DMS153 (cell line): Measurements from ENCODE around the gene TRIO.
"Not testable (repeated sequence)": the region's sequence is repeated elsewhere in the genome, so short reads cannot be mapped to it uniquely, and the experiment has no call there.

Experiments used
- DNase-seq: peaks from one replicate; lab custom pipeline; 2025; lab: John Stamatoyannopoulos, UW

Gene TRIO

GRCh38 chr5:14358536-14358935 lies 215.4 kb downstream of the TRIO start:
- DNase-seq = no peak

GRCh38 chr5:14359069-14360043 lies 216.2 kb downstream of the TRIO start:
- DNase-seq = no peak

GRCh38 chr5:14362491-14362890 lies 219.3 kb downstream of the TRIO start:
- no peak for DNase-seq

- DNase-seq = no peak
Measured at GRCh38 chr5:14364096-14364495, 221.0 kb downstream of the TRIO start.

GRCh38 chr5:14364576-14365472 lies 221.7 kb downstream of the TRIO start:
- no peak for DNase-seq

- no peak for DNase-seq
Measured at GRCh38 chr5:14365831-14366430, 222.8 kb downstream of the TRIO start.

- no peak for DNase-seq
Measured at GRCh38 chr5:14366763-14367162, 223.6 kb downstream of the TRIO start.

- DNase-seq = no peak
Measured at GRCh38 chr5:14367364-14367763, 224.2 kb downstream of the TRIO start.

- DNase-seq = no peak
Measured at GRCh38 chr5:14369780-14370179, 226.6 kb downstream of the TRIO start.

GRCh38 chr5:14370386-14370785 lies 227.2 kb downstream of the TRIO start:
- DNase-seq = no peak

GRCh38 chr5:14373685-14374084 lies 230.5 kb downstream of the TRIO start:
- no peak for DNase-seq

- no peak for DNase-seq
Measured at GRCh38 chr5:14374100-14374499, 231.0 kb downstream of the TRIO start.

- no peak for DNase-seq
Measured at GRCh38 chr5:14376789-14377188, 233.6 kb downstream of the TRIO start.

GRCh38 chr5:14379739-14380497 lies 236.8 kb downstream of the TRIO start:
- no peak for DNase-seq

- no peak for DNase-seq
Measured at GRCh38 chr5:14380712-14381111, 237.6 kb downstream of the TRIO start.

GRCh38 chr5:14382640-14383039 lies 239.5 kb downstream of the TRIO start:
- no peak for DNase-seq

- no peak for DNase-seq
Measured at GRCh38 chr5:14383923-14384322, 240.8 kb downstream of the TRIO start.

- DNase-seq = no peak
Measured at GRCh38 chr5:14385019-14385418, 241.9 kb downstream of the TRIO start.

GRCh38 chr5:14386884-14387624 lies 243.9 kb downstream of the TRIO start:
- no peak for DNase-seq

- no peak for DNase-seq
Measured at GRCh38 chr5:14388741-14389140, 245.6 kb downstream of the TRIO start.

GRCh38 chr5:14392552-14392951 lies 249.4 kb downstream of the TRIO start:
- DNase-seq = not testable (repeated sequence)
